Measurements from ENCODE around the gene EPS8L2.

EPS8L2 gene

GRCh38 chr11:761526-762108, 55.6 kb downstream of the EPS8L2 start:
- Histone ChIP-seq H3K9me3 (ENCODE audit: control insufficient read depth, insufficient read depth, low read length) (no peaks in the 10 kb centered on the region), H3K36me3 (ENCODE audit: insufficient read depth, low read length) (peaks cover 46% of the 10 kb centered on the region), H3K4me1 (ENCODE audit: insufficient read depth, low read length) (peaks cover 6% of the 10 kb centered on the region; the same call in 1 of the 2 replicates), H3K9ac (ENCODE audit: low read depth, low read length) (no peak overlapping the region)

- Histone ChIP-seq H3K9ac (ENCODE audit: low read depth, low read length) (no peak overlapping the region), H3K36me3 (ENCODE audit: insufficient read depth, low read length) (peaks cover 42% of the 10 kb centered on the region), H3K4me1 (ENCODE audit: insufficient read depth, low read length) (peaks cover 6% of the 10 kb centered on the region; the same call in 1 of the 2 replicates)
These were observed 56.5 kb downstream of the EPS8L2 start for GRCh38 chr11:762421-763072.

GRCh38 chr11:763073-763463, 57.0 kb downstream of the EPS8L2 start:
- Histone ChIP-seq H3K4me1 (ENCODE audit: insufficient read depth, low read length) (peaks cover 6% of the 10 kb centered on the region; the same call in 1 of the 2 replicates), H3K36me3 (ENCODE audit: insufficient read depth, low read length) (peaks cover 41% of the 10 kb centered on the region), H3K9ac (ENCODE audit: low read depth, low read length) (no peak overlapping the region), H3K9me3 (ENCODE audit: control insufficient read depth, insufficient read depth, low read length) (no peaks in the 10 kb centered on the region)

More at GRCh38 chr11:762421-763072, 56.5 kb downstream of the EPS8L2 start:
- no peaks in the 10 kb centered on the region for H3K9me3 ChIP-seq (ENCODE audit: control insufficient read depth, insufficient read depth, low read length)

- H3K36me3 ChIP-seq (ENCODE audit: insufficient read depth, low read length) = peaks cover 41% of the 10 kb centered on the region
- H3K9ac ChIP-seq (ENCODE audit: low read depth, low read length) = 0 out of 2 replicates have a peak overlapping the region, but pooled peaks have one; percentile 3
- H3K4me1 ChIP-seq (ENCODE audit: insufficient read depth, low read length) = peaks cover 6% of the 10 kb centered on the region; the same call in 1 of the 2 replicates
- no peaks in the 10 kb centered on the region for H3K9me3 ChIP-seq (ENCODE audit: control insufficient read depth, insufficient read depth, low read length)
These were observed 57.7 kb downstream of the EPS8L2 start for GRCh38 chr11:763549-764321.

GRCh38 chr11:764322-765024, 58.4 kb downstream of the EPS8L2 start:
- Histone ChIP-seq H3K4me1 (ENCODE audit: insufficient read depth, low read length) (peaks cover 6% of the 10 kb centered on the region; the same call in 1 of the 2 replicates), H3K36me3 (ENCODE audit: insufficient read depth, low read length) (peaks cover 39% of the 10 kb centered on the region), H3K9me3 (ENCODE audit: control insufficient read depth, insufficient read depth, low read length) (no peaks in the 10 kb centered on the region), H3K9ac (ENCODE audit: low read depth, low read length) (no peak overlapping the region)

GRCh38 chr11:765025-765801, 59.2 kb downstream of the EPS8L2 start:
- Histone ChIP-seq H3K36me3 (ENCODE audit: insufficient read depth, low read length) (peaks cover 34% of the 10 kb centered on the region), H3K4me1 (ENCODE audit: insufficient read depth, low read length) (peaks cover 6% of the 10 kb centered on the region; the same call in 1 of the 2 replicates), H3K9me3 (ENCODE audit: control insufficient read depth, insufficient read depth, low read length) (no peaks in the 10 kb centered on the region), H3K9ac (ENCODE audit: low read depth, low read length) (no peak overlapping the region)

GRCh38 chr11:765802-766091, 59.7 kb downstream of the EPS8L2 start:
- no peaks in the 10 kb centered on the region for H3K9me3 ChIP-seq (ENCODE audit: control insufficient read depth, insufficient read depth, low read length)
- H3K9ac ChIP-seq (ENCODE audit: low read depth, low read length) = no peak overlapping the region
- H3K36me3 ChIP-seq (ENCODE audit: insufficient read depth, low read length) = peaks cover 32% of the 10 kb centered on the region
- peaks cover 6% of the 10 kb centered on the region; the same call in 1 of the 2 replicates for H3K4me1 ChIP-seq (ENCODE audit: insufficient read depth, low read length)

GRCh38 chr11:766106-766935, 60.3 kb downstream of the EPS8L2 start:
- Histone ChIP-seq H3K36me3 (ENCODE audit: insufficient read depth, low read length) (peaks cover 30% of the 10 kb centered on the region), H3K9ac (ENCODE audit: low read depth, low read length) (no peak overlapping the region), H3K4me1 (ENCODE audit: insufficient read depth, low read length) (peaks cover 6% of the 10 kb centered on the region; the same call in 1 of the 2 replicates), H3K9me3 (ENCODE audit: control insufficient read depth, insufficient read depth, low read length) (no peaks in the 10 kb centered on the region)

GRCh38 chr11:766936-767210, 60.8 kb downstream of the EPS8L2 start:
- Histone ChIP-seq H3K36me3 (ENCODE audit: insufficient read depth, low read length) (peaks cover 29% of the 10 kb centered on the region), H3K9ac (ENCODE audit: low read depth, low read length) (no peak overlapping the region), H3K4me1 (ENCODE audit: insufficient read depth, low read length) (peaks cover 6% of the 10 kb centered on the region; the same call in 1 of the 2 replicates), H3K9me3 (ENCODE audit: control insufficient read depth, insufficient read depth, low read length) (no peaks in the 10 kb centered on the region)

GRCh38 chr11:767238-767637, 61.2 kb downstream of the EPS8L2 start:
- H3K36me3 ChIP-seq (ENCODE audit: insufficient read depth, low read length) = peaks cover 28% of the 10 kb centered on the region
- no peaks in the 10 kb centered on the region for H3K9me3 ChIP-seq (ENCODE audit: control insufficient read depth, insufficient read depth, low read length)
- H3K4me1 ChIP-seq (ENCODE audit: insufficient read depth, low read length) = peaks cover 6% of the 10 kb centered on the region; the same call in 1 of the 2 replicates
- H3K9ac ChIP-seq (ENCODE audit: low read depth, low read length) = no peak overlapping the region

- no peaks in the 10 kb centered on the region for H3K9me3 ChIP-seq (ENCODE audit: control insufficient read depth, insufficient read depth, low read length)
- no peak overlapping the region for H3K9ac ChIP-seq (ENCODE audit: low read depth, low read length)
- H3K4me1 ChIP-seq (ENCODE audit: insufficient read depth, low read length) = no peaks in the 10 kb centered on the region; the same call in 1 of the 2 replicates
- H3K36me3 ChIP-seq (ENCODE audit: insufficient read depth, low read length) = peaks cover 10% of the 10 kb centered on the region
These were observed 64.0 kb downstream of the EPS8L2 start for GRCh38 chr11:769887-770641.

- Histone ChIP-seq H3K36me3 (ENCODE audit: insufficient read depth, low read length) (peaks cover 10% of the 10 kb centered on the region), H3K9ac (ENCODE audit: low read depth, low read length) (no peak overlapping the region), H3K4me1 (ENCODE audit: insufficient read depth, low read length) (peaks cover 5% of the 10 kb centered on the region; the same call in 1 of the 2 replicates), H3K9me3 (ENCODE audit: control insufficient read depth, insufficient read depth, low read length) (no peaks in the 10 kb centered on the region)
These were observed 64.9 kb downstream of the EPS8L2 start for GRCh38 chr11:770642-771616.
